GM04504 (cell line): Measurements from ENCODE around the gene UGT1A9.

Experiments
- DNase-seq: peaks from one replicate; pipeline ENCODE4 v3.0.0-alpha.2; 2012; ENCODE audit warnings: low read depth

UGT1A9 gene

GRCh38 chr2:233796254-233796653, 124.6 kb downstream of the UGT1A9 start:
- no peak for DNase-seq

- DNase-seq: no peak
Measured at GRCh38 chr2:233798335-233799086, 126.8 kb downstream of the UGT1A9 start.

DNA sequence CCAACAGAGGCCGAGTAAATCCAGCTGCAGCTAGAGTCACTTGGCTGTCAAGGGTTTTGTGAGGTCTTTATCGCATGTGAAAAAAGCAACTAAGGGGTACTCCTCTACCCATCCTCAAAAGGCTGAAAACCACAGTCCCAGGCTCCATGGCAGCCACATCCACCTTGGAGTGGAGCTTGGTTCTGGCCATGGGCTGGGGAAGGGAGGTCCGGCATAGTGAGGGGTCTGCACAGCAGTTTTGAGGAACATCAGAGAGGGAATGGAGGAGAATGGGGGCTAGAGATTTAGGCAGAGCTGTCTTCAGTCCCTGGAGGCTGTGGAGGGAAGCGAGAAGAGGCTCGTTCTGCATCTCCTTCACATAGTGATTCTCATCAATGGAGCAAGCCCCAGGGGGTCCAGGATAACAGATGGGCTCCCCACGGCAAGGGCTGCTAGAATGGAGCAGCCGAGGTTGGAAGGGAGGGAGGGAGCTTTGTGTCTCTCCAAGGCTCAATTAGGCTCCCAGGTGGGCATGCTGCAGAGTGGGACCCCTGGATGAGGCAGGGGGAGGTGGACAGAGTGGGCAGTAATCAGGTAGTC, 127.5 kb downstream of the UGT1A9 start:
- DNase-seq: no peak

- DNase-seq: no peak
Measured at GRCh38 chr2:233799716-233800115, 128.0 kb downstream of the UGT1A9 start.

DNA sequence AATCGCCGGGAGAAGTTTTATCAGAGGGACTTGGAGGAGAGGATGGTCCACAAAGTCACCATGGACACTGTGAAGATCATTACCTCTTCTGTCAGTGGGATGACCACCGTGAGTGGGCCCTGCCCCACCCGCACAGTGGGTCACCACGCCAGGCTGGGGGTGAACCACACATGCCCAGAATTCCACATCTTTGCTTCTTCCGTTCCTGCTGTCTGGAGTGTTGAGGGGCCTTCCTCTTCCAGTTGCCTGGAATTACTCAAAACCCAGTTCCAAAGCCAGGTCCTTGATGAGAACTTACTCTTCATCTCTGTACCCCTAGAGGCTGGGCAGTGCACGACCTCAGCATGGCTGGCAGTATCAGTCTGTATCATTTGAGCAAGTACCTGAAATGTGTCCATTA, 128.5 kb downstream of the UGT1A9 start:
- DNase-seq: no peak

GRCh38 chr2:233801357-233802131, 129.8 kb downstream of the UGT1A9 start:
- no peak for DNase-seq

DNA sequence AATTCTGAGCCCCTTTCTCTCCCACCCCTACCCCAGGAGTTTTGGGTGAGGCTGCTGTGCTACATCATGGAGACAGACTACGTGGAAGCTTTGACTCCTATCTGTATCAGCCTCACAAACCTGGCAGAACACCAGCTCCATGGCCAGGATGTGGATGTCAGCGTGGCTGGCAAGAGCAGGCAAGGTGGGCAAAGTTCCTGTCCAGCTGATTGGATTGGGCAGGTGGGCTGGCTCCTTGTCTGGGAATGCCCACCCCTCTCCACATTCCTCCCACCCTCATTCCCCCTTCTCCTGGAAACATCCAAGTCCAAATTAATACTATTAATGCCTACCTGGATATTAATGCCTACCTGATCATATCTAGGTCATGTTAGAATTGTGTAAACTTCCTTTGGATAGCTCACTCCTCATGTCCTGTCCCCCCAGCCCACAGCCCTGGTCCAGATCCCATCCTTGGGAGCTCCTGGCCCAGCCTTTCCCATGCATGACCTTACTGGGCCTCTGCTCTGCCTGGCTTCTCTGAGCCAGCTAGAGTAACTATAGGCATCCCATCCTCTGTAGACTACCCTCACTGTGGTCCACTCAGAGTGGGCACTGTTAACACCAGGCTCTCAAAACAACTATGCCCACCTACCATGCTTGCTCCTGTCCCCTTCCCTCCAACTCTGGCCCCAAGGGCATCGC, 130.6 kb downstream of the UGT1A9 start:
- DNase-seq: no peak

DNA sequence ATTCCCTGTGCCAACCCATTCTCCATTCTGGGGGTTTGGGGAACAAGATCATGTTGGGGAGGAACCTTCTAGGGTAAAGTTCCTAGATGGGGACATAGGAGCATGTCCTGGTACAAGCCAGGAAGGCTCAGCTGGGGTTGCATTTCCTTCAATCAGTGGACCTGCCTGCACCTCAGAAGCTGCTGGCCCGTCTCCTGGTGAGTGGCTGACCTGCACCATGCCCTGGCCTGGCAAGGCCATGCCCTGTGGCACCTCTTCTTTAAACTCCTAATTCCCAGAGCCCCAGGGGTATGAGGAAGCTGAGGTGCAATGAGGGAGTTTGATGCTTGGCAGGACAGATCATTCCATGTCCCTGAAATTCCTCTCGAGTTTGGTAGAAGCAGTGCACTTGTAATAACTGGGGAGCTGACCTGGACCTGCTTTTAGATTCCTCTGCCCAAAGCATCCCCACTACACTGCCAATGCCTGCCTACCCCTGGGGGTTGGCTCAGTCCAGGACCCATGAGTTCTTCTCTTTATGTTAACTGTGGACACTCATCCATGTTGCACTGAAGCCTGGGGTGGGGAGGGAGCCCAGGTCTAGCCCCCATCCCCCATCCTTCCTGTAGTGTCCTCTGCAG, 131.7 kb downstream of the UGT1A9 start:
- DNase-seq: no peak

- no peak for DNase-seq
Measured at GRCh38 chr2:233803994-233804393, 132.3 kb downstream of the UGT1A9 start.

DNA sequence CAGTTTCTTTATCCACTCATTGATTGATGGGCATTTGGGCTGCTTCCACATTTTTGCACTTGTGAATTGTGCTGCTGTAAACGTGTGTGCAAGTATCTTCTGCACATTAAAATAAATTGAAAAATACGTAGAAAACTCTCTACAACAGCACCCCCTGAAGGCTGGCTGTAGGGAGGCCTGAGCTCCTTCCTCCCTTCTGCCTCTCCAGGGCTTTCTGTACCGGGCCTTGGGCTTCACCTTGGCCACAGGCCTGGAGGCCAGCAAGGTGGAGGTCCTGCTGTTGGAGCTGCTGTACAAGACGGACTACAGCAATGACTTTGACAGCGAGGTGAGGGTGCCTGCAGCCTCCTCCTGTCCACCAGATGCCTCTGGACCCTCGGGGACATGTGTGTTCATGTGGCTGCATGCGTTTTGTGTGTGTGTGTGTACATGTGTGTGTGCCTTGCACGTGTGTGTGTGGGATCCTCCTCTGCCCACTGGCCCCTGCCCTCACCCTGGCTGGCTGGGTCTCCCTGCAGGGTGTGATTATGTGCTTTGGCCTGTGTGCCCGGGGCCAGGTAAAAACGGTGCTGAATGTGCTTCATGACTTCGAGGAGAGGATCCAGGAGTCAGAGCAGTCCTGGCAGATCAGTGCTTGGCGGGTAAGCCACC, 135.6 kb downstream of the UGT1A9 start:
- DNase-seq: no peak

GRCh38 chr2:233807966-233808935, 136.6 kb downstream of the UGT1A9 start:
- no peak for DNase-seq

GRCh38 chr2:233810385-233810784, 138.7 kb downstream of the UGT1A9 start:
- DNase-seq: no peak

- no peak for DNase-seq
Measured at GRCh38 chr2:233811087-233811486, 139.4 kb downstream of the UGT1A9 start.

GRCh38 chr2:233811732-233812131, 140.0 kb downstream of the UGT1A9 start:
- no peak for DNase-seq

DNA sequence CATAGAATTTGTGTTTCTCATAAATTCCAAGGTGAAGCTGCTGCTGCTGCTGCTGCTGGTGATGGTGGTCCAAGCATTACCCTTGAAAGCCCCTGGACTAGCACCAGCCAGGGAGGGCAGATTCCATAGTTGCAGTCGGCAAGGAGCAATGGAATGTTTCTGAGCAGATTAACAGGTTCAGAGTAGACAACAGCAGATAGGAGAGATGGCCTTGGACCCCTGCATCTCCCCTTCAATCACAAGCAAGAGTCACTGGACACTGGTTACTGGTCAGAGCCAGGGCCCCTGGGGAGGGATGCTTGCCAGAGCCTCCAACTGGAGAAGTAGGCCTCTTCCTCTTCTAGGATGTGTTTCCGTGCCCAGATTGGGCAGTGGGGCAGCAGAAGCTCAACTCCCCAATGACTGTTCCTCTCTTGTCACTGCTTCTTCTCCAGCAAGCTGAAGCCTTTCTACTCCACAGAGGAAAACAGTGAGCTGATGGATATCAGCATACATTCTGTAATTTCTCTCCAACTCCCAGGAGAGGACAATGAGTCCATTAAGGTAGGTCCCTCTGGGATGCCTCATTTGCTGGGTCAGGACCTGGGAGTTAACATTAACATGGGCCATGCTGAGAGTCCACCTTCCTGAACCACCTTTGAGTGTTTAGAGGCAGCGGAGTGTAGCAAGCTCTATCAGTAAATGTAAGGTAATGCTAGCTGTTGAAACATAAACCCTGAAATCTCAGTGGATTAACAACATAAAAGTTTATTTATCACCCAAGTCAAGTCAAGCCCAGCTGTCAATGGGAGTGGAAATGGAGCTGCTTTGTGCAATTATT, 141.7 kb downstream of the UGT1A9 start:
- no peak for DNase-seq

GRCh38 chr2:233814056-233814835, 142.5 kb downstream of the UGT1A9 start:
- DNase-seq: no peak

GRCh38 chr2:233815861-233816260, 144.2 kb downstream of the UGT1A9 start:
- DNase-seq: no peak

DNA sequence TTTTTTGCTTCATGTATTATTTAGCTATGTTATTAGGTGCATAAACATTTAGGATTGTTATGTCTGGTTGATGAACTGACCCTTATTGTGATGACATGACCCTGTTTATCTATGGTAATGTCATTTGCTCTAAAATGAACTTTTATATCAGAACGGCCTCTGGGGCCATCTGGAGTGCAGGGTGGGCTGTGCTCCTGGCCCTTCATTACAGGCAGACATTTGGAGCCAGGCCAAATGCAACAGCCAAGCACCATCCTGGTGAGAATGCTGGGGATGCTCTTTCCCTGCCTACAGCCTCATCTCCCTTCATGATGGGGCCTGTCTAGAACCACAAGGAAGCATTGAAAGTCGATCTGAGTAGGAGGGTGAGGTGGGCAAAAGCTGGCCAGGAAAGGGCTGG, 144.6 kb downstream of the UGT1A9 start:
- no peak for DNase-seq

DNA sequence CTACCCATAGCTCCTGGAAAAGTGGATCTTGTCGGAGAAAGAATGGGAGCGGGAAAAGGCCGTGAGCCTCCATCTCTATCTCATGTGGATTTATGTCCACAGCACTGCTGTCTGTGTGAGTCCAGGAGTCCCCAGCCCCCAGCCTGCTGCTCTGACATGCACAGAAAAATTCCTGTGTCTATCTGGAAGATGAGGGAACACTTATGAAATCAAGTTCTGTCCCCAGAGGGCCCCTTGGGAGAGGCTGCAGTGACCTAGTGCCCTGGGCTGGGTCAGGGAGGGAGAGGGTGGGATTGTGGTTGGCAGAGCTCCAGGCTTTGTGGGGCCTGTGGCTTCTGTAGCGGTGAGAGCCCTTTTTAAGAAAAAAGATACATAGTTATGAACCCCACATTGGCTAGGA, 145.1 kb downstream of the UGT1A9 start:
- no peak for DNase-seq
